HG02678 (cell line): ENCODE results near the gene MAP1A.
"Not testable (repeated sequence)": the region's sequence is repeated elsewhere in the genome, so short reads cannot be mapped to it uniquely, and the experiment has no call there.

Experiments
- ATAC-seq: cut with Tn5 transposase; IDR thresholded peaks from one replicate; pipeline ENCODE4 v1.9.1; 2021; ENCODE audit warnings: mild to moderate bottlenecking, moderate library complexity; ENCODE audit not compliant: unreplicated experiment

MAP1A gene

DNA sequence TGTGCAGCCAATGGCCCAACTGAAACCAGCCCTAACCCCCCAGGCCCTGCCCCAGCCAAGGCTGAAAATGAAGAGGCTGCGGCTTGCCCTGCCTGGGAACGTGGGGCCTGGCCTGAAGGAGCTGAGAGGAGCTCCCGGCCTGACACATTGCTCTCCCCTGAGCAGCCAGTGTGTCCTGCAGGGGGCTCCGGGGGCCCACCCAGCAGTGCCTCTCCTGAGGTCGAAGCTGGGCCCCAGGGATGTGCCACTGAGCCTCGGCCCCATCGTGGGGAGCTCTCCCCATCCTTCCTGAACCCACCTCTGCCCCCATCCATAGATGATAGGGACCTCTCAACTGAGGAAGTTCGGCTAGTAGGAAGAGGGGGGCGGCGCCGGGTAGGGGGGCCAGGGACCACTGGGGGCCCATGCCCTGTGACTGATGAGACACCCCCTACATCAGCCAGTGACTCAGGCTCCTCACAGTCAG lies 11.2 kb downstream of the MAP1A start:
- no peak for ATAC-seq

DNA sequence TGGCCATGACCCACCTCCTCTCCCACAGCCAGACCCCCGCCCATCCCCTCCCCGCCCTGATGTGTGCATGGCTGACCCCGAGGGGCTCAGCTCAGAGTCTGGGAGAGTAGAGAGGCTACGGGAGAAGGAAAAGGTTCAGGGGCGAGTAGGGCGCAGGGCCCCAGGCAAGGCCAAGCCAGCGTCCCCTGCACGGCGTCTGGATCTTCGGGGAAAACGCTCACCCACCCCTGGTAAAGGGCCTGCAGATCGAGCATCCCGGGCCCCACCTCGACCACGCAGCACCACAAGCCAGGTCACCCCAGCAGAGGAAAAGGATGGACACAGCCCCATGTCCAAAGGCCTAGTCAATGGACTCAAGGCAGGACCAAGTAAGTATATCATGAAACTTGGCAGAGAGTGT lies 11.7 kb downstream of the MAP1A start:
- no peak for ATAC-seq

DNA sequence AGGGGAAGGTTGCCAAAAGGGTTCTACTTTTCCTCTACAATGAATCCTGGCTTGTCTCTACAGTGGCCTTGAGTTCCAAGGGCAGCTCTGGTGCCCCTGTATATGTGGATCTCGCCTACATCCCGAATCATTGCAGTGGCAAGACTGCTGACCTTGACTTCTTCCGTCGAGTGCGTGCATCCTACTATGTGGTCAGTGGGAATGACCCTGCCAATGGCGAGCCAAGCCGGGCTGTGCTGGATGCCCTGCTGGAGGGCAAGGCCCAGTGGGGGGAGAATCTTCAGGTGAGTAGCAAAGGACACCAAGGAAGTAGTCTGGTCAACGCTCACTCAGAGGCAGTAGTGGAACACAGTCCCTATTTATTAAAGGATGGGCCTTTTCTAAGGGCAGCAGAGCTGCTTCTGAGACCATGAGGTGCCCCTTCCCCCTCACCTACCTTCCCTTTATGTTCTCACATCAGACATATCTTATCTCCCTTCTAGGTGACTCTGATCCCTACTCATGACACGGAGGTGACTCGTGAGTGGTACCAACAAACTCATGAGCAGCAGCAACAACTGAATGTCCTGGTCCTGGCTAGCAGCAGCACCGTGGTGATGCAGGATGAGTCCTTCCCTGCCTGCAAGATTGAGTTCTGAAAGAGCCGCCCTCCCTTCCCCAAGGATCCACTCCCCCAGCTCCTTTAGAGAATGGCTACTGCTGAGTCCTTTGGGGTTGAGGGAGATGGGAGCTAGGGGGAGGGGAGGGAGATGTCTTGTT lies 12.4 kb downstream of the MAP1A start:
- ATAC-seq: no peak

DNA sequence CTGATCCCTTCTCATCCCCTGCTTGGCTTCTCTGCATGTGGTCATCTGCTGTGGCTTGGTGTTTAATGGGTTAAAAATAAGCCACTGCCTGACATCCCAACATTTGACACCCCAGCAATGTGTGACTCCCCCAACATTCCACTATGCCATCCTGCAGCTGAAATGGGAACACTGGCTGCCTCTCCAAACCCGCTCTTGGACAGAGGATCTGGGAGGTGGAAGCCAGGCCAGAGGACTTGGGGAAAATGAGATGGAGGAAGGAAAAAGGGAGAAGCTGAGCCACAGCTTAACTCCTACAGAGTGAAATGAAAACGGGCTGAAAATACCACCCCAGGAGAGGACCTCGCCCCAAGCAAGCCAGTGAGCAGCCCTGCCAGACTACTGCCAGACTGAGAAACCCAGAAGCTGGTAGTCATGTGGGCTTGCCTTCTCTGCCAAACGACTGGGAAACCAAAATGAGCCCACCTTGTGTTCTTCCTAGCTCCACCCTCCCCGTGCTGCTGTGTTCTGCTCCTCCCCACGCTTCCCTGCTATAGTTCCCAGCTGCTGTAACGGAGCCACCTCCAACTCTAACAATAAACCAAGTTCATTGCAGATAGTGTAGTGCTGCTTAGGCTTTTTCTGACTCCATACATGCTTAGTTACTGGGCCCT lies 13.7 kb downstream of the MAP1A start:
- ATAC-seq: no peak

DNA sequence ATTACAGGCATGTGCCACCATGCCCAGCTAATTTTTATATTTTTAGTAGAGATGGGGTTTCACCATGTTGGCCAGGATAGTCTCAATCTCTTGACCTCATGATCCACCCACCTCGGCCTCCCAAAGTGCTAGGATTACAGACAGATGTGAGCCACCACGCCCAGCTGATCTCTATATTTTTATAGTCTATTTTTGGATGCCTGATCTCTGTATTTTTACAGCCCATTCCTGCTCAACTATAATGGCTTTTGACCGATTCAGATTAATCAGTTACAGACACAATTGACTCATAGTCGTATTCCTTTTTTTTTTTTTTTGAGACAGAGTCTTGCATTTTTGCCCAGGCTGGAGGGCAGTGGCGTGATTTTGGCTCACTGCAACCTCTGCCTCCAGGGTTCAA lies 15.4 kb downstream of the MAP1A start:
- ATAC-seq: not testable (repeated sequence)

DNA sequence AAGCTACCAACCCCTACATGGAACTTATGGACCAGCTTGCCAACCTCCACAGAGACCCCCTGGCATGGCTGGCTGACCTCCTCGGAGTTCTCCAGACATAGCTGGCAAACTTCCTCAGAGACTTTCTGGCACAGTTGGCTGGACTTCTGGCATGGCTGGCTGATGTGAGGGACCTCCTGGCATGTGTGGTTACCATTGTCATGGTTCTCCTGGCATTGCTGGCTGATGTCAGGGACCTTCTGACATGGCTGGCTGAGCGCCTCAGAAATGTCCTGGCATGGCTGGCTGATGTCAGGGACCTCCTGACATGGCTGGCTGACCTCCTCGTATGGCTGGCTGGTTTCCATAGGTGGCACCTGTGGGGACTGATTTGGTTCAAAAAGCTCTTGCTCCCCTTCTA lies 17.5 kb downstream of the MAP1A start:
- no peak for ATAC-seq

DNA sequence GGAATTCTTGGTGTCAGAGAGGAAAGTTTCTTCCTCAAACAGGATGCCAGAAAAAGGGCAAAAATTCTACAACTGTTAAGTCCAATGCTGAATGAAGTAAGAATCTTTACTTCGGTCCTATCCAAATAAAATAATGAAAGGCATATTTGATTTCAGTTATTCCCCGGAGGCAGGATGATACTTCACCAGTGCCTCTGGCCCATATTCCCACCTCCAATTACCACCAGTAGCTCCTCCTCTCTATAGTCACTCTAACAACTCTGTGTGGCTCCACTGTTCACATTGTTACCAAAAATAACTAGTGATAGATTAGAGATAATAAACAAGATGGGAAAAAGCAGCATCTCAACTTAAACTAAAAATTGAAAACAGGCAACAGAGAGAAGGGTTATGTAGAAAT lies 20.7 kb downstream of the MAP1A start:
- no peak for ATAC-seq

DNA sequence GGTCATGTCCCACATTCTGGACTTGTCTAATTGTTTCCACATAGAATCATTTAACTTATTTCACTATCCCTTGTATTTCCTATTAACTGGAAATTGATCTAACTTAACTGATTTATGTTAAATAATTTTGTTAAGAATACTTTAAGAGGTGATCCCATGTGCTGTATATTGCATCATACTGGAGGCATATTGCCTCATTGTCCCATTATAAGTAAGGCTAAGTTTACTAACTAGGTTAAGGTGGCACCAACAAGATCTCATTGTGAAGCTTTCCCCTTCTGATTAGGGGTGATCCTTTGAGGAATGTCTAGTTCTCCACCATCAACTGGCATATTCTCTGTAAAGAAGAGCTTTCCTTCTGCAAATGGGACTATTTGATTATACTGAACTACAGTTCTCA lies 24.4 kb downstream of the MAP1A start:
- ATAC-seq: no peak

DNA sequence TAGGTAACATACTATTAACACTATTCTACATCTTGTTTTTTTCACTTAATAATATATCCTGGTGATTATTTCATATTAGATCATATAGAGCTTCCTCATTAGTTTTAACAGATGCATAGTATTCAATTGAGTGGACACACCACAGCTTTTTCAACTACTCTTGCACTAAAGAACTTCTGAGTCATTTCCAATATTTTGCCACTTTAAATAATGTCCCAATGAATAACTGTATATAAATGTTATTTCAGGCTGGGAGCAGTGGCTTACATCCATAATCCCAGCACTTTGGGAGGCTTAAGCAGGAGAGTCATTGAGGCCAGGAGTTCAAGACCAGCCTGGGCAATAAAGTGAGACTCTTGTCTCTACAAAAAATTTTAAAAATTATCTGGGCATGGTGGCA lies 26.9 kb downstream of the MAP1A start:
- no peak for ATAC-seq

DNA sequence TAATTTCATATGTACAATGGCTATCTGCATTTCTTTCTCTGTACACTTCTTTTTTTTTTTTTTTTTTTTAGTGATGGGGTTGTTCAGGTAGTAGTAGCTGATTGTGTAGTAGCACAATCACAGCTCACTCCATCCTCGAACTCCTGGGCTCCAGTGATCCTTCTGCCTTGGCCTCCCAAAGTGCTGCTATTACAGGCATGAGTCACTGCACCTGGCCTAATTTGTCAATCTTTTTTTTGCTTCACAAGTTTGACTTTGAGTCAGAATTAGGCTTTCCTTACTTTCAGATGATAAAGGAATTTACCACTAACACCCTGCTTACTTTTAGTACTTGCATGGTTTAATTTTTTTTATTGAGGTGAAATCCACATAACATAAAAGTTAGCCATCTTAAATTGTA lies 28.0 kb downstream of the MAP1A start:
- ATAC-seq: no peak

DNA sequence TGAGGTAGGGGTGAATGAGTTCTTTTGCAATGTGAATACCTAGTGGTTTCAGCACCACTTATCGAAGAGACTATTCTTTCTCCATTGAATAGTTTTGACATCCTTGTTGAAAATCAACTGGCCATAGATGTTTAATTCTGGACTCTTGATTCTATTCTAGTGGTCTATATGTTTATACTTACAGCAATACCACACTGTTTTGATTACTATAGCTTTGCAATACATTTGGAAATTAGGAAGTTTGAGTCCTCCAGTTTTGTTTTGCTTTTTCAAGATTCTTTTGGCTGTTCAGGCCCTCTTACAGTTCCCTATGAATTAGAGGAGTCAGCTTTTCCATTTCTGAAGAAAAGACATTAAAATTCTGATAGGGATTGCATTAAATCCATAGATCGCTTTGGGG lies 30.1 kb downstream of the MAP1A start:
- no peak for ATAC-seq

DNA sequence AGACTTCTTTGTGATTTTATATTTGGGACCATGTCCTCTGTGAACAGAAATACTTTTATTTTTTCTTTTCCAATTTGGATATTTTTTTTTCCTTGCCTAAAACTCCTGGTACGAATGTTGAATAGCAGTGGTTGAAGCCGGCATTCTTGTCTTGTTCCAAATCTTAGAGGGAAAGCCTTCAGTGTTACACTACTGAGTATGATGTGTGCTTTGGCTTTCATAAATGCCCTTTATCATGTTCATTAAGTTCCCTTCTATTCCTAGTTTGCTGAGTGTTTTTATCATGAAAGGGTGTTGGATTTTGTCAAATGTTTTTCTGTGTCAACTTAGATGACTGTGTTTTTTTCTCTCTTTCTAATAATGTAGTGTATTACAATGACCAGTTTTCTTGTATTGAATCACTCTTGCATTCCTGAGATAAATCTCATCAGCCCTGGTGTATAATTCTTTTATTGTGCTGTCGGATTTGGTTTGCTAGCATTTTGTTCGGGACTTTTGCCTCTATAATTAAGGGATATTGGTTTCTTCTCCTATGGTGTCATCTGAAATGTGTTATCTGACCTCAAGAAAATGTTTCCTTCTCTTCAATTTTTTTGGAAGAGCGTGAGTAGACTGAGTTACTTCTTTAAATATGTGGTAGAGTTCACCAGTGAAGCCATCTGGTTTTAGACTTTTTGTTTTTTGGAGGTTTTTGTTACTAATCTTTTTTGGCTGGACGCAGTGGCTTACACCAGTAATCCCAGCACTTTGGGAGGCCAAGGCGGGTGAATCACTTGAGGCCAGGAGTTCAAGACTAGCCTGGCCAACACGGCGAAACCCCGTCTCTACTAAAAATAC lies 33.3 kb downstream of the MAP1A start:
- no peak for ATAC-seq

DNA sequence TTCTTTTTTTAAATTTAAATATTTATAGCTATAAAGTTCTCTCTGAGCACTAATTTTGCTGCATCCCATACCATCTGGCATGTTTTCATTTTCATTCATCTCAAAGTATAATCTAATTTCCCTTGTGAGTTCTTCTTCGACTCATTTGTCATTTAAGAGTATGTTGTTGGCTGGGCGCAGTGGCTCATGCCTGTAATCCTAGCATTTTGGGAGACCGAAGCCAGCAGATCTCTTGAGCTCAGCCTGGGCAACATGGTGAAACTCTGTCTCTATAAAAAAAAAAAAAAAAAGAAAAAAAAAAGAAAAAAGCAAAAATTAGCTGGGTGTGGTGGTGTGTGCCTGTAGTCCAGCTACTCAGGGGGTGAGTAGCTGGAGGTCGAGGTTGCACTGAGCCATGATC lies 34.8 kb downstream of the MAP1A start:
- no peak for ATAC-seq

DNA sequence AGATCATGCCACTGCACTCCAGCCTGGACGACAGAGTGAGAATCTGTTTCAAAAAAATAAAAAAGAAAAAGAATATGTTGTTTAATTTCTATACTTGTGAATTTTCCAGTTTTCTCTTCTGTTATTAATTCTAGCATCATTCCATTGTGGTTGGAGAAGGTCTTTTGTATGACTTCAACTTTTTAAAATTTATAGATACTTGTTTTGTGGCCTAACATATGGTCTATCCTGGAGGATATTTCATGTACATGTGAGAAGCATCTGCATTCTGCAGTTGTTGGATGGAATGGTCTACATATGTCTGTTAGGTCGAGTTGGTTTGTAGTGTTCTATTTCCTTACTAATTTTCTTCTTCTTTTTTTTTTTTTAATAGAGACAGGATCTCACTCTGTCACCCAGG lies 35.6 kb downstream of the MAP1A start:
- ATAC-seq: no peak

DNA sequence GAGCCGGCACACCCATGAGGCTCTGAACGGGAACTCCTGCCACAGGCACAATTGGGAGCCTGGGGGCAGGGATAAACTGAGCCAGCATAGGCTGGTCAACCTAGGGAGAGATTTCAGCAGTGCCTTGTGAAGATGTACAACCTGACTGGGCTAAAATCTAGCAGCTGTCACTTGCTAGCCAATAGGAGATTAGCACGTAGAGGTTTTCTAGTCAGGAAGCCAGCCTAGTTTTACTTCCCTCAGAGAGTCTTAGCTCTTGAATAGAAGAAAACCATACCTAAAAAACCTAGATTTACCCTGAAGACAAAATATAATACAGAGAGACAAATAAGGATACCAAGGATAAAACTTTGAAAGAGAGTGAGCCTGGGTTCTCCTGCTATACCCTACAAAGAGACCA lies 45.3 kb downstream of the MAP1A start:
- not testable (repeated sequence) for ATAC-seq

DNA sequence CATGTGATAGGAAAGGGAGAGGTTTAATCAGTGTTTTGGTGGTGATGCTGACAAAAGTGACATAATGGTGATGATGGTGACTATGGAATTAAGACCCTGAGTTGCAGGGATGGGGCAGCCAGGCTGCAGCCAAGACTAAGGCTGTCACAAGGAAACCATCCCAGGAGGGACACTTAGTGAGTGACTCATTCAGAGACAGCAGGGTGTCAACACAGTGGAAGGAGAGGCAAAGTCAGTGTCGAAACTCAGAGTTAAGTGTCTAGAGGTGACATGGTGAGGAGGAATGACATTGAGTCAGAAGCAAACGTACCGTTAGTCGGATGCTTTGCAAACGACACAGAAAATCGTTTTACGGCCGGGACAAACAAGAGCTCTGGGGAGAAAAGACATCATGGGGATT lies 46.4 kb downstream of the MAP1A start:
- ATAC-seq: not testable (repeated sequence)

DNA sequence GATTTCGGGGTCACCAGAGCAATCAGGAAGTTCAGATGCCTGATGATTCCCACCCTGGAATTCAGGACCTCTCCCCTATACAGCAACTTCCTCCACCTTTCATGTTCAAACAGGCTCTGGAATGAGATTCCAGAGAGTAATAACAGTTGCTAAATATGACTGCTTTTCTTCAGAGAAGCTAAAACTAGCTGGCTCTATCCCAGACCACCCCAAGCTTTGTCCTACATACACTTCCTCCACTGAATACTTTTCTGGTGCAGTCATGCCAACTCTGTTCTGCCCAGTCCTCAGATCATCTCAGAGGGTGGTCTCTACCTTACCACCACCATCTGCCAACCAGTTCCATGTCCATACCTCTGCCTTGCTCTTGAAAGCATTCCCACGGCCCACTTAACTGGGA lies 49.2 kb downstream of the MAP1A start:
- ATAC-seq: not testable (repeated sequence)

DNA sequence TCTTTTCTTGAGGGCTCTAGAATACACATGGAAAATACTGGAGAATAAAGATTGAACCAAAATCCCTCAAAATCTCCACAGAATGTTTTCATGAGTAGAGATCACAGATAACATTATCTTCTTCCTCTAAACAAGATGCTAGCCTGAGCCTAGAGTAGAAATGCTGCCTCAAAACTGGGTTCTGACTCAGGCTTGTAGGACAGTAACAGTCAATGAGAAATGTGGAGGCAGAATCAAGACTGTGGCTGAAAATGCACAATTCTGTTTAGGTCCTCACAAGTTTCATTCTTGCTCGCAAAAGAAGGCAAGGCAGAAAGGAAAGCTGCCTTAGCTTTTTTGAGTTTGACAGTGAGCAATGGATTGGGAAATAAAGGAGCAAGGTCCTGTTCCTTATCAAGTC lies 57.2 kb downstream of the MAP1A start:
- not testable (repeated sequence) for ATAC-seq
